Measurements from ENCODE around the gene LSAMP.

GRCh38 chr3:116408473-116408872, 36.8 kb downstream of the LSAMP start:
- TF ChIP-seq POLR2AphosphoS5 (IDR thresholded peaks at IDR 0.05): no peak
- no peak for TF ChIP-seq CTCF (IDR thresholded peaks at IDR 0.05)
- TF ChIP-seq EP300 (IDR thresholded peaks at IDR 0.05): no peak

Data from esophagus muscularis mucosa (tissue), 4 donors.